ENCODE results near the gene CCNG2. TPM values are rescaled to one million over a fixed set of nuclear protein-coding genes. Genes with fewer than 3 reads are reported as not detected.

The CCNG2 gene
- total RNA-seq, 4 donors from 2014 or later, result 31.7 to 75.1 (median 40.0) TPM

DNA sequence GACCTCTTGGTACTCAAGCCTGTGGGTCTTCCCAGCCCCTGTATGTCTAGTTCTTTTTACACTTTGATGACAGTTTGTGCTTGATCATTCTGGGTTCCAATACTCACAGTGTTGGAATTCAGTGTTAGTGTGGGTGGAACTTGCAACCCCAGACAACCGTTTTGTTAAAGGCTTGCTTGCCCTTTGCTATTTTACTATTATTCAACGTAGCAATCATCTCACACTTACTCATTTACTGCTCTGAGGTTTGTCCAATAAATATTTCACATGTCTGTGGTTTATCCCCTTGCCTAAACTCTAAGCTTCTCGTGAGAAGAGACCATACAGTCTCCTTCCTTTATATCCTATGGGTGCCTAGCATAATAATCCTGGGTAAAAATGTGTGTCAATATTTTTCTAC is 15.3 kb downstream of the CCNG2 start:
- DNase-seq (ENCODE audit: low spot score in 2 of 2), result no peak
- intact Hi-C loops (cut with DNase I; ENCODE audit: low total_unique reads), result no loop called here
- H3K4me3 ChIP-seq (ENCODE audit: low read depth, poor library complexity, severe bottlenecking), result no peak overlapping the region
- no peak for TF ChIP-seq POLR2A (IDR thresholded peaks at IDR 0.05)
- TF ChIP-seq, protein P1, sequence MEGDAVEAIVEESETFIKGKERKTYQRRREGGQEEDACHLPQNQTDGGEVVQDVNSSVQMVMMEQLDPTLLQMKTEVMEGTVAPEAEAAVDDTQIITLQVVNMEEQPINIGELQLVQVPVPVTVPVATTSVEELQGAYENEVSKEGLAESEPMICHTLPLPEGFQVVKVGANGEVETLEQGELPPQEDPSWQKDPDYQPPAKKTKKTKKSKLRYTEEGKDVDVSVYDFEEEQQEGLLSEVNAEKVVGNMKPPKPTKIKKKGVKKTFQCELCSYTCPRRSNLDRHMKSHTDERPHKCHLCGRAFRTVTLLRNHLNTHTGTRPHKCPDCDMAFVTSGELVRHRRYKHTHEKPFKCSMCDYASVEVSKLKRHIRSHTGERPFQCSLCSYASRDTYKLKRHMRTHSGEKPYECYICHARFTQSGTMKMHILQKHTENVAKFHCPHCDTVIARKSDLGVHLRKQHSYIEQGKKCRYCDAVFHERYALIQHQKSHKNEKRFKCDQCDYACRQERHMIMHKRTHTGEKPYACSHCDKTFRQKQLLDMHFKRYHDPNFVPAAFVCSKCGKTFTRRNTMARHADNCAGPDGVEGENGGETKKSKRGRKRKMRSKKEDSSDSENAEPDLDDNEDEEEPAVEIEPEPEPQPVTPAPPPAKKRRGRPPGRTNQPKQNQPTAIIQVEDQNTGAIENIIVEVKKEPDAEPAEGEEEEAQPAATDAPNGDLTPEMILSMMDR (IDR thresholded peaks at IDR 0.05), result no peak
- 37 to 46% methylated on average over 3 of the region's 3 CpGs for WGBS, 2 donors

DNA sequence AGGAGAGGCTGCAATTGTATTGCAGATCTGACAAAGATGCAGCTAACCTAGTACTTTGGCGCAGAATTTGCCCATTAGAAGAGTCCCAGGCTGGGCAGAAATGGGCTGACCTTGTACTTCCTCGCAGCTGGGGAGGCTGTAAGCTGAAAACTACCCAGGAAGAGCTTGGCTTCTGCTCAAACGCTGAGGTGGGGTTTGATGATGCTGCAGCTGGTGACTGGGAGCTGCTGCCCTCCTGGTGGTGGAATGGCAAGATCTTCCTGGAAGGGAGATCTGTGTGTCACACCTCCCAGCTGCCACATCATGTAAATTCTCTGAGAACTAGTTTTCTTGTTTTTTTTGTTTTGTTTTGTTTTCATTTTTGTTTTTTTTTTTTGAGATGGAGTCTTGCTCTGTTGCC is 17.4 kb downstream of the CCNG2 start:
- H3K4me3 ChIP-seq (ENCODE audit: low read depth, poor library complexity, severe bottlenecking), result no peak overlapping the region
- no peak for DNase-seq (ENCODE audit: low spot score in 2 of 2)
- intact Hi-C loops (cut with DNase I; ENCODE audit: low total_unique reads), result no loop called here
- 45 to 58% methylated on average over 3 of the region's 3 CpGs for WGBS, 2 donors
- TF ChIP-seq, protein P1 (IDR thresholded peaks at IDR 0.05), result no peak
- TF ChIP-seq POLR2A (IDR thresholded peaks at IDR 0.05), result no peak

DNA sequence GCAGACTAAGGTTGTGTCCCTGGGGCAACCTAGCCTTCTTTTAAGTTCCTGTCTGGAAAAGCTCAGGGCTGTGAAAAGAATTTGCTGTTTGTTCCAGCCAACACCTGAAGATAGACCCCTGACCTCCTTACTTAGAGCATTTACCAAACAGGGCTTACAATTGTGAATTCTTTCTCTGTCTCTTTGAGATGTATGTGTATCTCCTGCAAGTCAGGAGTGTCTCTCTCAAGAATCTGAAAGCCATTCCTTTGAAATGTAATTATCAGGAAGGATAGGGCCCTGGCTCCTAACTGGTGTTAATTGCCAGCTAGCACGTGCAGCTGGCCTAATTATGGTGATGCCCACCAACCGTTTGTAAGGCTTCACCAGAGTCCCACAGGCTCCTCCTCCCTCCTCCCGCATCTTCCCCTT is 18.2 kb downstream of the CCNG2 start:
- WGBS, 2 donors, result 29 to 45% methylated on average over 3 of the region's 3 CpGs
- TF ChIP-seq, protein P1 (IDR thresholded peaks at IDR 0.05), result no peak
- no peak for TF ChIP-seq POLR2A (IDR thresholded peaks at IDR 0.05)
- intact Hi-C loops (cut with DNase I; ENCODE audit: low total_unique reads), result no loop called here
- no peak for DNase-seq (ENCODE audit: low spot score in 2 of 2)
- H3K4me3 ChIP-seq (ENCODE audit: low read depth, poor library complexity, severe bottlenecking), result no peak overlapping the region

DNA sequence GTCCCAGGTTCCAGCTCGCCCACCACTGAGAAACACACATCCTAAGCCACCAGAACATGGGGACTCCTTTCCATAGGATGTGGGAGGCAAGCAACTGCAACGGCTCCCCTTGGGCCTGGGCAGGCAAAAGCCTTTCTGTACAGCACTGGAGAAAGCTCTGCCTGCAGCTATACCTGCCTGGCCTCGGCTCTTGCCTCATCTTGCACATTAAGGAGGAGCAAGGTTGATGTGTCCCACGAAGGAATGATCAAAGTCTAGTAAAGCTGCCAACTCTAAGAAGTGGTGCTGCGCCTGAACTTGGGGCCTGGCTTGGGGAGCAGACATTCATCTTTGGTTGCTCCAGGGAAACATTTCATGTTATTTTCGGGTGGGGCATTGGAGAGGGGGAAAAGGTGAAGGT is 19.6 kb downstream of the CCNG2 start:
- 41 to 48% methylated on average over 6 of the region's 6 CpGs for WGBS, 2 donors
- H3K4me3 ChIP-seq (ENCODE audit: low read depth, poor library complexity, severe bottlenecking), result no peak overlapping the region
- TF ChIP-seq, protein P1 (IDR thresholded peaks at IDR 0.05), result no peak
- TF ChIP-seq POLR2A (IDR thresholded peaks at IDR 0.05), result no peak
- no peak for DNase-seq (ENCODE audit: low spot score in 2 of 2)
- intact Hi-C loops (cut with DNase I; ENCODE audit: low total_unique reads), result no loop called here

DNA sequence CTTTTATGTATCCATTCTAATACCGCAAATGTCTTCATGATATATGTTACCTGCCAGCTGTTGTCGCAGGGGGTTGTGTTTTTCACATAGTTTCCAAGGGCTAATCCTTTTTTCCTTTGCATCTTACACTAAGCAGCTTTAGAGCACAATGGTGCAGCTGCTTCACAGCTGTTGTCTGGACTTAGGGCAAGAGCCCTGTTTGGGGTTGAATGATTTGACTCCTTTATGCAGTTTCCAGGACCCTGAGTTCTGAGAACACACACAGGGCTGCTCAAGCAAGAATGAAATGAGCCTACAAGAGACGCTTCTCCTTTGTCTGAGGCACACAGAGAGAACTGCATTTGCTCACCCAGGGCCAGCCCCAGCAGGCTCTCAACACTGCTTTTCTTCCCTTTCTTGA is 20.2 kb downstream of the CCNG2 start:
- no peak overlapping the region for H3K4me3 ChIP-seq (ENCODE audit: low read depth, poor library complexity, severe bottlenecking)
- no peak for DNase-seq (ENCODE audit: low spot score in 2 of 2)
- WGBS, 2 donors, result 26 to 51% methylated on average over 3 of the region's 3 CpGs
- intact Hi-C loops (cut with DNase I; ENCODE audit: low total_unique reads), result no loop called here
- TF ChIP-seq POLR2A (IDR thresholded peaks at IDR 0.05), result no peak
- TF ChIP-seq, protein P1 (IDR thresholded peaks at IDR 0.05), result no peak

DNA sequence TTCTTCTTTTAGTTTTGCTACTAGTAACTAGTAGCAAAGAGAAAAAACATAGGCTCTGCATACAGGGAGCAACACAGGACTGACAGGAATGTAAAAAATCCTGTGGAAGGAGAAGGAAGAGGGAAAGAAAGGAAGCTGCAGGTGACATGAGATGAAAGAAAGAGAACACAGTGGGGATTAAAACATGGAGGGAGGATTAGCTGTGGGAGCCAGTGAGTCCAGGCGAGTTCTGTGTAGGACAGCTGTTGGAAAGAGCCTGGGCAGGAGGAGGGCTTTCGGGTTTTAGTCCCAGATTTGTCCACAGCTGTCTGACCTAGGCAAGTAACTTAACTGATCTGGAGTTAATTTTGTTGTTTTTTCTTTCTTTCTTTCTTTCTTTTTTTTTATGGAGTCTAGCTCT is 21.6 kb downstream of the CCNG2 start:
- no peak for DNase-seq (ENCODE audit: low spot score in 2 of 2)
- H3K4me3 ChIP-seq (ENCODE audit: low read depth, poor library complexity, severe bottlenecking), result no peak overlapping the region
- no peak for TF ChIP-seq POLR2A (IDR thresholded peaks at IDR 0.05)
- TF ChIP-seq, protein P1 (IDR thresholded peaks at IDR 0.05), result no peak
- 89 to 92% methylated on average over 2 of the region's 2 CpGs for WGBS, 2 donors
- intact Hi-C loops (cut with DNase I; ENCODE audit: low total_unique reads), result no loop called here

Data from lower leg skin (tissue), 4 donors.